Esophagus (tissue), 2 donors: ENCODE data around the gene CNDP2. TPM values are rescaled to one million over a fixed set of nuclear protein-coding genes. Genes with fewer than 3 reads are reported as not detected.

Experiments
- H3K27ac ChIP-seq, 2 donors: one replicate each; pipeline ENCODE4 v1.5.1; 2013; ENCODE audit warnings: low read depth in 2 of 2, mild to moderate bottlenecking in 2 of 2, inconsistent platforms in 1 of 2, low read length in 1 of 2, moderate library complexity in 1 of 2
- H3K27me3 ChIP-seq, 2 donors: one replicate each; pipeline ENCODE4 v1.6.1; 2013; ENCODE audit warnings: low read length in 2 of 2, control low read depth in 1 of 2, mild to moderate bottlenecking in 1 of 2; ENCODE audit not compliant: insufficient read depth in 2 of 2, control insufficient read depth in 1 of 2
- H3K36me3 ChIP-seq, 2 donors: one replicate each; pipeline ENCODE4 v1.6.1; 2013; ENCODE audit warnings: low read length in 1 of 2; ENCODE audit not compliant: control insufficient read depth in 2 of 2, insufficient read depth in 2 of 2
- H3K4me1 ChIP-seq, 2 donors: one replicate each; pipeline ENCODE4 v1.6.1; 2013; ENCODE audit warnings: low read length in 1 of 2; ENCODE audit not compliant: control insufficient read depth in 2 of 2, insufficient read depth in 2 of 2
- H3K4me3 ChIP-seq, 2 donors: one replicate each; pipeline ENCODE4 v1.5.1; 2013; ENCODE audit warnings: low read length in 2 of 2, mild to moderate bottlenecking in 2 of 2, low read depth in 1 of 2, moderate library complexity in 1 of 2
- H3K9me3 ChIP-seq, 2 donors: one replicate each; pipeline ENCODE4 v1.6.1; 2013; ENCODE audit warnings: mild to moderate bottlenecking in 2 of 2, low read depth in 1 of 2, low read length in 1 of 2, moderate library complexity in 1 of 2; ENCODE audit not compliant: control insufficient read depth in 2 of 2, insufficient read depth in 1 of 2
- WGBS, 2 donors: extraction: QIAGEN DNeasy Blood & Tissue Kit; methylation state at CpG; one replicate each; pipeline ENCODE4 v1.1.7; 2013; 5-methylcytosine and 5-hydroxymethylcytosine counted together
- polyA plus RNA-seq, 2 donors: library from polyadenylated mRNA; stranded (reverse); fragments of 200-250 nt; gene quantifications; one replicate each; pipeline ENCODE4 v1.2.3, GENCODE V29; 2013
- donor health status: healthy with polysubstance abuse.
- donor health status: Bipolar disorder and iron deficiency.

Gene CNDP2
- polyA plus RNA-seq, 2 donors = 42.5 to 60.0 TPM

- 91 to 94% methylated on average over 26 to 27 of the region's 27 CpGs for WGBS, 2 donors
- peaks cover 34 to 73% of the 10 kb centered on the region in 2 donors for H3K36me3 ChIP-seq
- no peaks in the 10 kb centered on the region for H3K4me1 ChIP-seq
- H3K27me3 ChIP-seq = no peaks in the 10 kb centered on the region
- H3K9me3 ChIP-seq = no peaks in the 10 kb centered on the region
- H3K27ac ChIP-seq = no peak overlapping the region
- no peak overlapping the region for H3K4me3 ChIP-seq
Observed at GRCh38 chr18:74513149-74513882, 17.2 kb downstream of the CNDP2 start.

- H3K9me3 ChIP-seq = no peaks in the 10 kb centered on the region
- H3K4me3 ChIP-seq = no peak overlapping the region
- H3K36me3 ChIP-seq = peaks cover 38 to 75% of the 10 kb centered on the region in 2 donors
- no peak overlapping the region for H3K27ac ChIP-seq
- H3K4me1 ChIP-seq = no peaks in the 10 kb centered on the region
- 86 to 87% methylated on average over 8 of the region's 8 CpGs for WGBS, 2 donors
- H3K27me3 ChIP-seq = no peaks in the 10 kb centered on the region
Observed at GRCh38 chr18:74513883-74514205, 17.7 kb downstream of the CNDP2 start.

GRCh38 chr18:74514860-74515495, 18.8 kb downstream of the CNDP2 start:
- WGBS, 2 donors = 92 to 94% methylated on average over 18 of the region's 18 CpGs
- Histone ChIP-seq H3K36me3 (peaks cover 45 to 83% of the 10 kb centered on the region in 2 donors), H3K4me1 (no peaks in the 10 kb centered on the region), H3K27me3 (no peaks in the 10 kb centered on the region), H3K27ac (no peak overlapping the region), H3K9me3 (peaks cover 0 to 1% of the 10 kb centered on the region in 2 donors), H3K4me3 (no peak overlapping the region)

GRCh38 chr18:74515620-74516231, 19.6 kb downstream of the CNDP2 start:
- Histone ChIP-seq H3K27ac (no peak overlapping the region), H3K4me3 (no peak overlapping the region), H3K9me3 (peaks cover 0 to 2% of the 10 kb centered on the region in 2 donors), H3K36me3 (peaks cover 49 to 81% of the 10 kb centered on the region in 2 donors), H3K27me3 (no peaks in the 10 kb centered on the region), H3K4me1 (no peaks in the 10 kb centered on the region)
- WGBS, 2 donors = 86 to 95% methylated on average over 13 of the region's 13 CpGs

GRCh38 chr18:74516271-74517235, 20.4 kb downstream of the CNDP2 start:
- no peaks in the 10 kb centered on the region for H3K4me1 ChIP-seq
- WGBS, 2 donors = 95 to 96% methylated on average over 35 of the region's 35 CpGs
- H3K27ac ChIP-seq = no peak overlapping the region
- no peak overlapping the region for H3K4me3 ChIP-seq
- peaks cover 0 to 2% of the 10 kb centered on the region in 2 donors for H3K9me3 ChIP-seq
- H3K27me3 ChIP-seq = no peaks in the 10 kb centered on the region
- peaks cover 47 to 77% of the 10 kb centered on the region in 2 donors for H3K36me3 ChIP-seq

GRCh38 chr18:74517236-74517630, 21.1 kb downstream of the CNDP2 start:
- Histone ChIP-seq H3K4me1 (no peaks in the 10 kb centered on the region), H3K9me3 (peaks cover 0 to 2% of the 10 kb centered on the region in 2 donors), H3K27me3 (no peaks in the 10 kb centered on the region), H3K27ac (no peak overlapping the region), H3K4me3 (no peak overlapping the region), H3K36me3 (peaks cover 47 to 72% of the 10 kb centered on the region in 2 donors)
- WGBS, 2 donors = 75 to 87% methylated on average over 15 of the region's 15 CpGs

GRCh38 chr18:74518456-74519295, 22.5 kb downstream of the CNDP2 start:
- Histone ChIP-seq H3K36me3 (peaks cover 36 to 57% of the 10 kb centered on the region in 2 donors), H3K27me3 (no peaks in the 10 kb centered on the region), H3K4me3 (no peak overlapping the region), H3K9me3 (peaks cover 0 to 2% of the 10 kb centered on the region in 2 donors), H3K4me1 (no peaks in the 10 kb centered on the region), H3K27ac (no peak overlapping the region)
- 84 to 87% methylated on average over 32 of the region's 32 CpGs for WGBS, 2 donors

GRCh38 chr18:74519320-74520095, 23.3 kb downstream of the CNDP2 start:
- 90 to 92% methylated on average over 18 of the region's 18 CpGs for whole genome bisulfite sequencing, 2 donors
- Histone ChIP-seq H3K4me1 (no peaks in the 10 kb centered on the region), H3K27me3 (no peaks in the 10 kb centered on the region), H3K4me3 (no peak overlapping the region), H3K27ac (no peak overlapping the region), H3K36me3 (peaks cover 33 to 52% of the 10 kb centered on the region in 2 donors), H3K9me3 (peaks cover 0 to 2% of the 10 kb centered on the region in 2 donors)
